Keratinocyte (primary cell): ENCODE data around the gene PTCD2. TPM values are rescaled to one million over a fixed set of nuclear protein-coding genes. Genes with fewer than 3 reads are reported as not detected.
A peak's percentile ranks its signal among the peaks of the same experiment; 100 is the strongest.

Source experiments
- DNase-seq: peaks from one replicate; pipeline ENCODE4 v3.0.0-alpha.2; 2011; ENCODE audit warnings: low read depth, missing footprints, low spot score
- FAIRE-seq: peaks from 2 replicates; lab custom pipeline; 2011; peaks lifted over from hg19 to GRCh38; lab: Jason Lieb, UNC
- H2AFZ ChIP-seq: 2 replicates; pipeline ENCODE4 v1.6.0; 2012; ENCODE audit warnings: low read length, control low read depth, inconsistent platforms; ENCODE audit not compliant: control insufficient read depth
- H3K27ac ChIP-seq: 2 replicates; pipeline ENCODE4 v1.5.1; 2011; ENCODE audit warnings: low read length; ENCODE audit not compliant: control insufficient read depth, insufficient read depth
- H3K27me3 ChIP-seq: 3 replicates; pipeline ENCODE4 v1.6.0; 2011; ENCODE audit warnings: low read length; ENCODE audit not compliant: control insufficient read depth, insufficient read depth; ENCODE audit errors: extremely low read depth
- H3K36me3 ChIP-seq, 2 experiments: 2 replicates in 1 of 2; 3 replicates in 1 of 2; pipeline ENCODE4 v1.5.1; 2011; ENCODE audit warnings: low read length in 2 of 2, mild to moderate bottlenecking in 1 of 2; ENCODE audit not compliant: control insufficient read depth in 2 of 2, insufficient read depth in 2 of 2; ENCODE audit errors: extremely low read depth in 1 of 2
- H3K4me1 ChIP-seq: 3 replicates; pipeline ENCODE4 v1.5.1; 2011; ENCODE audit warnings: low read length; ENCODE audit not compliant: control insufficient read depth, insufficient read depth; ENCODE audit errors: extremely low read depth
- H3K4me2 ChIP-seq: 3 replicates; pipeline ENCODE4 v1.6.0; 2011; ENCODE audit warnings: low read depth, low read length; ENCODE audit not compliant: control insufficient read depth, insufficient read depth; ENCODE audit errors: extremely low read depth
- H3K4me3 ChIP-seq, 3 experiments: fragments of 200-600 bp in 1 of 3; sonication (generic) in 1 of 3; 2 replicates in 2 of 3; 3 replicates in 1 of 3; pipeline ENCODE4 v1.5.1; 2011 to 2016; ENCODE audit warnings: low read length in 3 of 3, mild to moderate bottlenecking in 3 of 3, control low read depth in 2 of 3, inconsistent platforms in 1 of 3, low read depth in 1 of 3, mixed read lengths in 1 of 3, mixed run types in 1 of 3, moderate library complexity in 1 of 3; ENCODE audit not compliant: control insufficient read depth in 2 of 3, insufficient read depth in 2 of 3; ENCODE audit errors: extremely low read depth in 1 of 3
- H3K79me2 ChIP-seq: 2 replicates; pipeline ENCODE4 v1.6.0; 2012; ENCODE audit warnings: low read length; ENCODE audit not compliant: control insufficient read depth, insufficient read depth
- H3K9ac ChIP-seq: 3 replicates; pipeline ENCODE4 v1.6.0; 2011; ENCODE audit warnings: low read length; ENCODE audit not compliant: control insufficient read depth, insufficient read depth; ENCODE audit errors: extremely low read depth
- H3K9me1 ChIP-seq: 3 replicates; pipeline ENCODE4 v1.6.0; 2011; ENCODE audit warnings: low read length; ENCODE audit not compliant: control insufficient read depth, insufficient read depth; ENCODE audit errors: extremely low read depth
- H3K9me3 ChIP-seq: 2 replicates; pipeline ENCODE4 v1.5.1; 2012; ENCODE audit warnings: low read depth, low read length; ENCODE audit not compliant: control insufficient read depth
- H4K20me1 ChIP-seq: 3 replicates; pipeline ENCODE4 v1.6.0; 2011; ENCODE audit warnings: low read length; ENCODE audit not compliant: control insufficient read depth, insufficient read depth; ENCODE audit errors: extremely low read depth
- EZH2 ChIP-seq: IDR thresholded peaks from one replicate; pipeline ENCODE4 v1.6.1; 2012; ENCODE audit warnings: inconsistent platforms, mild to moderate bottlenecking, low read length, moderate library complexity
- dilution Hi-C: fragments of 300-500 bp; cut with MboI; formaldehyde crosslinking; loops from one replicate; pipeline ENCODE4 v1.7.0; 2020; ENCODE audit warnings: low sequenced_read_pairs; ENCODE audit not compliant: extremely low pct_ligation_motif_present
- polyA plus RNA-seq, 5 experiments: library from polyadenylated mRNA; depleted of rRNA in 3 of 5; stranded (reverse) in 3 of 5; stranded (forward) in 1 of 5; unstranded in 1 of 5; fragments of >200 nt; gene quantifications; 1 replicate in 1 of 5; 2 replicates in 3 of 5; 3 replicates in 1 of 5; pipeline versions ENCODE4 v1.2.1 to v1.2.3, GENCODE V29; 2011 to 2012; ENCODE audit warnings: missing spikeins in 2 of 5, low read depth in 1 of 5, low replicate concordance in 1 of 5
- TF ChIP-seq, protein P1 (sequence below), 3 experiments: IDR thresholded peaks in 1 of 3; conservative IDR thresholded peaks in 1 of 3; optimal IDR thresholded peaks in 1 of 3; 2 replicates in 2 of 3; 3 replicates in 1 of 3; pipeline versions ENCODE3 to v1.5.1; 2011; ENCODE audit warnings: low read length in 3 of 3, mild to moderate bottlenecking in 3 of 3, moderate library complexity in 2 of 3, control low read depth in 1 of 3, inconsistent platforms in 1 of 3; ENCODE audit not compliant: insufficient read depth in 2 of 3; ENCODE audit errors: extremely low read depth in 1 of 3

Gene PTCD2
- polyA plus RNA-seq, 1 donor (not counting 4 experiments of a cell fraction or from before 2014, with no cell fraction given), result 13.1 TPM

DNA sequence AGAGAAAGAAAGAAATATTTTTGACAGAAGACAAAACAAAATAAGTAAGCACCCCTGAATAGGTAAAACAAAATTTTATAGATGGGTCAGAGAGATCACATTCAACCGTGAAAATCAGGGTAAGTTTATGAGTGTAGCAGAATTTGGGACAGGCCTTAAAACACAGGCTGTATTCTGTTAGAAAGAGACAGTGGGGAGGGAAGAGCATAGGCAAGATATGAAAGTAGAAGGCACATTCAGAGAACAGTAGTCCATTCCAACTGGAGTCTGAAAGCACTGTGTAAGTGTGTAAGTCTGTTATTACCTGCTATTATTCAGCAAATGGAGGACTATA, 38.8 kb upstream of the PTCD2 start:
- FAIRE-seq, result peak; percentile 48
- H3K27ac ChIP-seq, result peak overlapping the region; percentile 76
- no peaks in the 10 kb centered on the region for H3K27me3 ChIP-seq
- peaks cover 5% of the 10 kb centered on the region for H3K79me2 ChIP-seq
- dilution Hi-C loops, result no loop called here
- H3K9me1 ChIP-seq, result no peaks in the 10 kb centered on the region
- no peak for TF ChIP-seq EZH2
- TF ChIP-seq, protein P1, sequence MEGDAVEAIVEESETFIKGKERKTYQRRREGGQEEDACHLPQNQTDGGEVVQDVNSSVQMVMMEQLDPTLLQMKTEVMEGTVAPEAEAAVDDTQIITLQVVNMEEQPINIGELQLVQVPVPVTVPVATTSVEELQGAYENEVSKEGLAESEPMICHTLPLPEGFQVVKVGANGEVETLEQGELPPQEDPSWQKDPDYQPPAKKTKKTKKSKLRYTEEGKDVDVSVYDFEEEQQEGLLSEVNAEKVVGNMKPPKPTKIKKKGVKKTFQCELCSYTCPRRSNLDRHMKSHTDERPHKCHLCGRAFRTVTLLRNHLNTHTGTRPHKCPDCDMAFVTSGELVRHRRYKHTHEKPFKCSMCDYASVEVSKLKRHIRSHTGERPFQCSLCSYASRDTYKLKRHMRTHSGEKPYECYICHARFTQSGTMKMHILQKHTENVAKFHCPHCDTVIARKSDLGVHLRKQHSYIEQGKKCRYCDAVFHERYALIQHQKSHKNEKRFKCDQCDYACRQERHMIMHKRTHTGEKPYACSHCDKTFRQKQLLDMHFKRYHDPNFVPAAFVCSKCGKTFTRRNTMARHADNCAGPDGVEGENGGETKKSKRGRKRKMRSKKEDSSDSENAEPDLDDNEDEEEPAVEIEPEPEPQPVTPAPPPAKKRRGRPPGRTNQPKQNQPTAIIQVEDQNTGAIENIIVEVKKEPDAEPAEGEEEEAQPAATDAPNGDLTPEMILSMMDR (optimal IDR thresholded peaks at IDR 0.05 in 1 of 3, IDR thresholded peaks at IDR 0.05 in 1 of 3, conservative IDR thresholded peaks at IDR 0.05 in 1 of 3; ENCODE audit: extremely low read depth in 1 of 3, insufficient read depth in 2 of 3, low read length in 3 of 3), result no peak
- no peak overlapping the region for H3K4me3 ChIP-seq
- peaks cover 0 to 3% of the 10 kb centered on the region in 2 experiments for H3K36me3 ChIP-seq
- H3K4me1 ChIP-seq, result peaks cover 7% of the 10 kb centered on the region
- DNase-seq, result no peak
- no peak overlapping the region for H2AFZ ChIP-seq
- H3K9ac ChIP-seq, result peak overlapping the region; percentile 13
- H4K20me1 ChIP-seq, result no peaks in the 10 kb centered on the region
- no peaks in the 10 kb centered on the region for H3K9me3 ChIP-seq
- no peak overlapping the region for H3K4me2 ChIP-seq

DNA sequence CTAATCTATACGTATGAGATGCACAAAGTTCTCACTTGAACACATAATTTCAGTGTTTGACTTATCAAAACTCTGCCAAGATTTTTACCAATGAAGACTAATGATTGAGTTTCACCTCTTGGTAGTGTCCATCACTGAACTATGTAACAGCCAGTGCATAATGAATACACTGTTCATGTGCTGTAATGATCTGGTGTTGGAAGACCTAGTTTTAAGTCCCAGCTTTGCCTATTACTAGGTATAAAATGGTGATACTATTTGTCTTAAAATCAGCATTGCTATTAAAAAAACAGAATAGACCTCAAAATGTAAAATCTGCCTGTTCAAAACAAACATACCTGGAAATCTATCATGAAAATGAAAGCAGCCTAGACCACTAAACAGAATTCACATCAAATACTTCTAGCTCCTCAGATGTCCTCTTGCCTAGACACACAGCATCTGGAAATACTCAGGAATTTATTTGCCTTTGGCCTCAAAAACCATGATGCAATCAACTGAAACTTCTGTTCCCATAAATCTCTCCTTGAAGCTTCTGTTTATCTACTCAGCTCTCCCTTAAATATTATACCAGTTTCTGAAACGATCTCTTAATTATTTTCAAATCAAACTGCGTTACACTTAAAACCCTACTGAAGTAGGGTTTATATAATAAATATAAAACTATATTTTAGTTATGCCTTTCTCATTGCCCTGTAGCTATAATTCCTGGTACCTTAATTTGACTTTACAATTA, 38.2 kb upstream of the PTCD2 start:
- dilution Hi-C loops, result no loop called here
- H3K4me3 ChIP-seq, result no peak overlapping the region
- H3K36me3 ChIP-seq, result peaks cover 0 to 3% of the 10 kb centered on the region in 2 experiments
- H3K4me1 ChIP-seq, result peaks cover 7% of the 10 kb centered on the region
- peaks cover 4% of the 10 kb centered on the region for H3K79me2 ChIP-seq
- FAIRE-seq (no peak), DNase-seq (no peak)
- no peaks in the 10 kb centered on the region for H3K9me1 ChIP-seq
- TF ChIP-seq EZH2, result no peak
- TF ChIP-seq, protein P1 (optimal IDR thresholded peaks at IDR 0.05 in 1 of 3, IDR thresholded peaks at IDR 0.05 in 1 of 3, conservative IDR thresholded peaks at IDR 0.05 in 1 of 3; ENCODE audit: extremely low read depth in 1 of 3, insufficient read depth in 2 of 3, low read length in 3 of 3), result no peak
- H4K20me1 ChIP-seq, result no peaks in the 10 kb centered on the region
- no peaks in the 10 kb centered on the region for H3K9me3 ChIP-seq
- no peaks in the 10 kb centered on the region for H3K27me3 ChIP-seq
- H3K4me2 ChIP-seq, result peak overlapping the region; percentile 31
- H3K27ac ChIP-seq, result peak overlapping the region; percentile 76
- H2AFZ ChIP-seq, result no peak overlapping the region
- H3K9ac ChIP-seq, result peak overlapping the region; percentile 13
